Activated gamma-delta T cell treated with anti-CD3 and anti-CD28 coated beads, Interleukin-2, amount 50 U/mL, for 16 hours (primary cell): ENCODE measurements around the gene EGFR.

Experiments used
- DNase-seq: peaks from one replicate; pipeline ENCODE4 v3.0.0-alpha.2; 2020; ENCODE audit warnings: low read depth

The EGFR gene

GRCh38 chr7:55036950-55037736 is 18.3 kb downstream of the EGFR start:
- DNase-seq: no peak

DNA sequence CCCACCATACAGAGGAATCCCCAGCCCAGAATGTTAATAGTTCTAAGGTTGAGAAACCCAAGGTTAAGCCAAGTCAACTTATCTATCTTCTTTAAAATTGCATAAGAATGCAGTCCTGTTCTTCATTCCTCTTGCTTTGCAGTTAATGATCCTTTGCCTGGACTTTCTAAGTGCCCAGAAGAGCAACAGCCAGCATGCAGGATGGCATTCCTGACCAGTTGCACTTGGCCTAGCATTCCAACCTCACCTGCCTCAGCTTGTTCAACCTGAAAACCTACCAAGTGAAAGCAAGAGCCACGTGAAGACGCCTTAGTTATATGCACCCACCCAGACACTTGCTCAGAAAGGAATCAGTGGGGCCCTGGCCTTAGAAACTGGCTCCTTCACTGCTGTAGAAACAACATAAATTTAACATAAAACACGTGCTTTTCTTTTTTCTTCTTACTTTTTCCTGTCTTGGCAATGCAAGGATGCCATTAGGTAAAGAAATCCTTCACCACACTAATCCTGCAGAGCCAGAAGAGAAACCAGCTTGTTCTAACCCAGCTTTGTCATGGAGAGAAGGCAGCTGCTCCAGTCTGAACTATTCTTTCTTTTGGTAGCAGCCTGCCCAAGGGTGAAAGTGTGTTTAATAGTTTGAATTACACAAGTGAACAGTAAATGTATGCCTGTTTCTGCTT is 25.0 kb downstream of the EGFR start:
- no peak for DNase-seq

DNA sequence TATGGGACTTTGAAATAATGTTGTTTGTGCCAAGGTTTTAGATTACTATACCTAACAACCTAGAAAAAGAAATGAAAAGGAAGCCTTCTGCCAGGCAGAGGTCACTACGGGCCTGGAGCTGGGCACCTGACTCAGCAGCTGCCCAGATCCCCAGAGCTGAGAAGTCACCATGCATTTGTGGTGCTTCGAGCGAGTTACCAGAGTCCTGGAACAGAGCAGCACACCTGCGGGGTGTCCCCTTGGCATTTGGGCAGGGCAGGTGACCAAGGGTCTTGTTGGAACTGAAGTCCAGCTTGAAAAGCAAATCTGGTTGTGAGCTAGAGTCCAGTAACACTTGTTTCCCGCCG is 25.5 kb downstream of the EGFR start:
- DNase-seq: no peak

GRCh38 chr7:55044791-55045190 is 26.0 kb downstream of the EGFR start:
- no peak for DNase-seq

DNA sequence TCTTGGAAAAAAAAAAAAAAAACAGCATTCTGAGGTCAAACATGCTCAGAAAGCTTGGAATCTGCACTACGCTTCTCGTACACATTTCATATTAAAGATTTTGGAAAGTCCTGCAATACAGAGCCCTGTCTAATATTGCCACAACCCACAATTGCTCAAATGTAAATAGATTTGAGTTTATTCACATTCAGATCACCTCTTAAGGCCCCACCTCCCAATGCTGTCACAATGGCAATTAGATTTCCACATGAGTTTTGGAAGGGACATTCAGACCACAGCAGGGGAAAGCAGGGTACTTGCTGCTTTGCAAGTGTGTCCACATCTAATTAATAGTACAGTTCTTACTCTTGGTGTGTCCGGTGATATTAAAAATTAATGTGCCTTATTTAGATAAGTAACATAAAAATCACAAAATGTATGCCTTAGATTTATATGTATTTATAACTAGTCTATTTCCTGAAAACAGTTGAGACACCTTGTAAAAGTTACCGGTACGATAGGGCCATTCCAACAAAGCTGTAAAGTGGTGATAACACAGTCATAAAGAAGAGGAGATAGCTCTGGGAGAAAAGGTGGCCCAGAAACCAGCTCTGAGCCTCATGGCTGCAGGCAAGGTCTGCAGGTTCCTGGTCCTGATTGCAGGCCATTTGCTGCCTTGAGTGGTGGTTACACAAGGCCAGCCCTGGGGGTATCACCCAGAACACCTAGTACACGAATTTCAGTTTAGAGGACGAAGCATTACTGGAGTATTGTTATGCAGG is 27.9 kb downstream of the EGFR start:
- DNase-seq: no peak

DNA sequence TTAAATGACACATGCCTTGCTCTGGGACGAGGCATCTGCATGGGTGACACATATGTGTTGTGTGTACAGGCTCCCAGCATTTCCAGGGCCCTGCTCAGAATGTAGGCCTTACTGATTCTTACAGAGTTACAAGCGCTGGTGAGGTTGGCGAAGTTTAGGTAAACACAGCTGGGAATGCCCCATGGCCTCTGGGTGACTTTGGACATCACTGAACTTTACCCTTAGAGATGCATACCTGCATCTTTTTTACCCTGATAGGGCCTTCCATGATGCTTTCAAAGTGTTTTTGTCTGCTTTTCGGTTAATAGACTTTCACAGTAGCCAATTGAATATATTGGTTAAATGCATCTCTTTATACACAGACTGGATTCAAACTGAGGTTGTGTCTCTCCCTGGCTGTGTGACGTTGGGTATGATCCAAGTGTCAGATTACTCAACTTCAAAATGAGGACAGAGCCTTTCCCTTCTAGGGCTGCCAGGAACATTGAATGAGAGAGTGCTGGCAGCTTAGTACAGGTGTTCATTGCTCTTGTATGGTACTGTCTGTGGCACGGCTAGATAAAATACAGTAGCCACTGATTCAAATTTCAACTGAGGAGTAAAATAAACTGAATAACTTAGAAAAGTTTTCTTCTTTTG is 29.5 kb downstream of the EGFR start:
- DNase-seq: no peak

- DNase-seq: no peak
Measured at GRCh38 chr7:55050281-55050680, 31.5 kb downstream of the EGFR start.

- no peak for DNase-seq
Measured at GRCh38 chr7:55052081-55052480, 33.3 kb downstream of the EGFR start.

GRCh38 chr7:55052741-55053427 is 34.1 kb downstream of the EGFR start:
- DNase-seq: no peak

DNA sequence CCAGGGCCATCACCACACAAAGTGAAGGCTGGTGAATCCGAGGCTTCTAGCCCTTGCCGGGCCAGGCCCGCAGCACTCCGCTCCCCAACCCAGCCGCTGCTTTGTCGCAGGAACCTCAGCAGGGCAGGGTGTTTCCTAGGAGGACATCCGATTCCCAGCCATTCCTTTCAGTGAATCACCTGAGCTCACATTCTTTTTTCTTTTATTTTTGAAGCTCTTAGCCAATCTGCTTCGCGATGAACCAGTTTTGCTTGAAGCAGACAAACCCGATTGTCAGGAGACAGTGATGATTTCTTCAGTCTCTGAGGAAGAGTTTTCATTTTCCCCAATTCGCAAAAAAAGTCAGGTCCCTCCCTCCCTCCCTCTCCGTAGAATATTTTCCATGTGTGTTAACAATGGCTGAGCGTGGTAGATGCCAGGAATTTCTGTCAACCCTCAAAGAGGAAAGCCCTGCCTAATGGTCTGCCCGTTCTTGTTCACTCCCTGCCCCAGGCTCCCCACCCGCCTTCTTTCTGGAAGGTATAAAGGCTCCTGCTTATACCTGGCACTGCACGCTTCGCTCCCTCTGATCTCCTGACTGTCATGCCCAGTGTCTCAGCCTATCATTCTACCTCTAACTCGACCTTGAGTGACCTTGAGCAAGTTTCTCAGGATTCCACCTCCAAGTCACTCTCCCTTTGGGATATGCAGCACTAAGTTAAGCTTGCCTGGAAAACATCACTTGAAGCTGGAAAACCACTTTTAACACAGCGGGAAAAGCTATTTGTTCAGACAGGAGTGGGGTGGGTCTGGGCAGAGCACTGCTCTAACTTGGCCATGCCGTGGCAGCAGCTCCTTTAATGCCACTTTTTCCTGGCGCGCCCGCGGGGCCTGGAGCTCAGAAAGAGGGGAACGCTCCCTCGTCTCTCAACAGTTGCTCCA is 35.1 kb downstream of the EGFR start:
- no peak for DNase-seq

GRCh38 chr7:55054758-55055157 is 35.9 kb downstream of the EGFR start:
- no peak for DNase-seq

GRCh38 chr7:55055479-55055878 is 36.7 kb downstream of the EGFR start:
- no peak for DNase-seq

- DNase-seq: no peak
Measured at GRCh38 chr7:55056068-55056467, 37.3 kb downstream of the EGFR start.

- DNase-seq: no peak
Measured at GRCh38 chr7:55056577-55057480, 38.0 kb downstream of the EGFR start.

- DNase-seq: no peak
Measured at GRCh38 chr7:55058314-55058713, 39.5 kb downstream of the EGFR start.

GRCh38 chr7:55059021-55059420 is 40.2 kb downstream of the EGFR start:
- DNase-seq: no peak

- no peak for DNase-seq
Measured at GRCh38 chr7:55060085-55060484, 41.3 kb downstream of the EGFR start.

DNA sequence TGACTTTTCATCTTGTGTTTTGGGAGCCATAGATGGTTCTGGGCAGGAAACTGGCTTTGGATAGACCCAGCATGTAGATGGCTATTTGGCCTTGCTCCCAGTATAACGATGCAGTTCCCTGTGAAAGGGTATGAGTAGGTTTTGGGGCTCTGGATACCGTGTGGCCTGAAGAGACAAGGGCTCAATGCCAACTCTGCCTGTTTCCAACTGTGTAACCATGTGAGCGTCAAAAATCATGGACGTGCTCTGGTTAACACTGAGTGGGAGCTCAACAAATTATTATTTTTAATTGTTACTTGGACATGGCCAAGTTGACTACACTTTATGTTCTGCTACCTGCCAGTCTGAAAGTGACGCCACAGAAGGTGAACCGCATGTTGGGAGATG is 41.8 kb downstream of the EGFR start:
- DNase-seq: no peak

- no peak for DNase-seq
Measured at GRCh38 chr7:55061726-55062499, 43.1 kb downstream of the EGFR start.
